GM13976 (cell line): ENCODE data around the gene DNAJB8.

ENCODE experiments used
- DNase-seq: peaks from one replicate; pipeline ENCODE4 v3.0.0; 2012; ENCODE audit warnings: low spot score
- in situ Hi-C: fragments of 300-500 bp; cut with MboI; formaldehyde crosslinking; loops from one replicate; pipeline ENCODE4 v1.12.0; 2022; ENCODE audit warnings: low sequenced_read_pairs, mixed read lengths, inconsistent platforms; ENCODE audit not compliant: unreplicated experiment
- TF ChIP-seq, protein P1 (sequence below): IDR thresholded peaks from 2 replicates; pipeline ENCODE4 v1.5.1; 2012; ENCODE audit warnings: borderline replicate concordance, mild to moderate bottlenecking; ENCODE audit not compliant: insufficient read depth; ENCODE audit errors: extremely low read depth, missing control alignments, control extremely low read depth

The DNAJB8 gene

GRCh38 chr3:128456776-128457715 is 9.6 kb downstream of the DNAJB8 start:
- TF ChIP-seq, protein P1, sequence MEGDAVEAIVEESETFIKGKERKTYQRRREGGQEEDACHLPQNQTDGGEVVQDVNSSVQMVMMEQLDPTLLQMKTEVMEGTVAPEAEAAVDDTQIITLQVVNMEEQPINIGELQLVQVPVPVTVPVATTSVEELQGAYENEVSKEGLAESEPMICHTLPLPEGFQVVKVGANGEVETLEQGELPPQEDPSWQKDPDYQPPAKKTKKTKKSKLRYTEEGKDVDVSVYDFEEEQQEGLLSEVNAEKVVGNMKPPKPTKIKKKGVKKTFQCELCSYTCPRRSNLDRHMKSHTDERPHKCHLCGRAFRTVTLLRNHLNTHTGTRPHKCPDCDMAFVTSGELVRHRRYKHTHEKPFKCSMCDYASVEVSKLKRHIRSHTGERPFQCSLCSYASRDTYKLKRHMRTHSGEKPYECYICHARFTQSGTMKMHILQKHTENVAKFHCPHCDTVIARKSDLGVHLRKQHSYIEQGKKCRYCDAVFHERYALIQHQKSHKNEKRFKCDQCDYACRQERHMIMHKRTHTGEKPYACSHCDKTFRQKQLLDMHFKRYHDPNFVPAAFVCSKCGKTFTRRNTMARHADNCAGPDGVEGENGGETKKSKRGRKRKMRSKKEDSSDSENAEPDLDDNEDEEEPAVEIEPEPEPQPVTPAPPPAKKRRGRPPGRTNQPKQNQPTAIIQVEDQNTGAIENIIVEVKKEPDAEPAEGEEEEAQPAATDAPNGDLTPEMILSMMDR, result no peak
- no peak for DNase-seq
- in situ Hi-C loops, result no loop called here

GRCh38 chr3:128455786-128456748 is 10.6 kb downstream of the DNAJB8 start:
- in situ Hi-C loops, result no loop called here
- TF ChIP-seq, protein P1, result no peak
- DNase-seq, result no peak

GRCh38 chr3:128455116-128455515 is 11.6 kb downstream of the DNAJB8 start:
- DNase-seq, result no peak
- TF ChIP-seq, protein P1, result no peak
- in situ Hi-C loops, result no loop called here

DNA sequence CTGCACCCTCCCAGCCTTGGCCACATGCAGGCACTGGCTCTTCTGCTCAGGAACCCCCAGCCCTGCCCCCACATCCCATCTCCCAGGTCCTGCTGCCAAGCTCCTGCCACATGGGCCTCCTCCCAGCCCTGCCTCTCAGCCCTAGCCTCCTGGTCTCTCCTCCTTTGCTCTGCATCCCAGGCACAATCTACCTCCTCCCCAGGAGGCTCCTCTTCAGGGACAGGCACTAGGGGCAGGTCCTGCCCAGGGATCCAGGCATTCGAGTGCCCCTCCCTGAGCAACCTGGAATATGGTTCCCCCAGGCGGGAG is 12.4 kb downstream of the DNAJB8 start:
- in situ Hi-C loops, result no loop called here
- TF ChIP-seq, protein P1, result no peak
- DNase-seq, result no peak

DNA sequence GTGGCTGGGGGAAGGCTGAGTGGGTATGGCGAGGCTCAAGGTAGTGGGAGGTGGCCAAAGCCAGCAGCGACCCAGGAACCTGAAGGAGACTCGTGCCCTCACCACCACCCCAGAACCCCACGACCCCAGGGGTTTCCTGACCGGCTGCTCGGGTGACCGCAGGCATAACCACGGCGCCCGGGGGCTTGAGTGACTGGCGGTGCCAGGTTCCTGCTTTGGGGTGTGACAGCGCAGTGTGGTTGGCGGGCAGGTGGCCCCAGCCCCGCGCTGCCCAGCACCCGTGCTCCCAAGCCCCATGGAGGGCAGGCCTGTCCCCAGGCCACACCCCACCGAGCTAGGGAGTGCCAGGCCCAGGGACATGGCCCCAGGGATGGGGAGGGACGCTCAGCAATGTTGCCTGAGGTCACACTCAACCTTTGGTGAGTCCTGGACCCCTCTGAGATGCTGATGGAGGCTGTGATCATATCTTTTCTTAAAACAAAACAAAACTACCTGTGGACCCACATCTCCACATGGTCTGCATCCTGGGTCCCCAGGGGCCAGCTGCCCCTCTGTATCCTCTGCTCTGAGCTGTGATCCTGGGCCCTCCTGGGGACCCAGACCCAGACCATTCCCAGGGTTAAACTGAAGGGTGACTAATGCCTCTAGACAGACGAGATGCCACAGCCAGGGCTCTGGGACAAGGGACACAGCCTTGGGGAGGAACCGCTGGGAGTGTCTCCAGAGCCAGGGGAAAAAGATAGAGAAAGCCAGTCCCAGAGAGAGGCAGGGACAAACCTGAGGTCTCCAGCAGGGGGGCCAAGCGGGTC is 13.0 kb downstream of the DNAJB8 start:
- TF ChIP-seq, protein P1, result no peak
- DNase-seq, result no peak
- in situ Hi-C loops, result no loop called here
